Adrenal gland (tissue), 5 donors: ENCODE measurements around the gene SLC5A11.

Experiments
- CTCF ChIP-seq, 6 experiments: fragments of 450-650 bp in 4 of 6; fragments of 200-600 bp in 2 of 6; sonication (generic) in 1 of 6; IDR thresholded peaks; 1 replicate in 5 of 6; 2 replicates in 1 of 6; pipeline versions ENCODE4 v1.5.1 to v1.8.0; 2016 to 2021; ENCODE audit warnings: antibody characterized with exemption in 6 of 6, mild to moderate bottlenecking in 2 of 6, moderate library complexity in 1 of 6
- POLR2A ChIP-seq, 2 donors: fragments of 450-650 bp; IDR thresholded peaks; one replicate each; pipeline ENCODE4 v1.6.1; 2017; ENCODE audit warnings: antibody characterized with exemption in 2 of 2, mild to moderate bottlenecking in 2 of 2, moderate library complexity in 1 of 2
- donor health status: DM: no; HTN: no; CAD: no.

- TF ChIP-seq CTCF (IDR thresholded peaks at IDR 0.05) (no peak), POLR2A (IDR thresholded peaks at IDR 0.05) (no peak)
These were observed 23.3 kb downstream of the SLC5A11 start for GRCh38 chr16:24869033-24869432.
